ENCODE results near the gene HAUS6.

Gene HAUS6

GRCh38 chr9:19020886-19021455 is 81.7 kb downstream of the HAUS6 start:
- no peaks in the 10 kb centered on the region for H3K27me3 ChIP-seq
- H3K36me3 ChIP-seq: no peaks in the 10 kb centered on the region
- H3K9me3 ChIP-seq: no peaks in the 10 kb centered on the region
- H3K4me1 ChIP-seq: no peaks in the 10 kb centered on the region
- H3K4me3 ChIP-seq: no peak overlapping the region
- H3K27ac ChIP-seq: no peak overlapping the region
- H3K4me2 ChIP-seq: no peak overlapping the region
- no peak for TF ChIP-seq Cebpa-rat (IDR thresholded peaks at IDR 0.05)
- no peaks in the 10 kb centered on the region for H4K20me1 ChIP-seq
- H3K9ac ChIP-seq: no peak overlapping the region

GRCh38 chr9:19018201-19018600 is 84.5 kb downstream of the HAUS6 start:
- Histone ChIP-seq H3K4me1 (no peaks in the 10 kb centered on the region), H3K4me3 (no peak overlapping the region), H3K4me2 (no peak overlapping the region), H3K27me3 (no peaks in the 10 kb centered on the region), H3K27ac (no peak overlapping the region), H3K9me3 (no peaks in the 10 kb centered on the region), H3K36me3 (no peaks in the 10 kb centered on the region), H4K20me1 (no peaks in the 10 kb centered on the region), H3K9ac (no peak overlapping the region)
- no peak for TF ChIP-seq Cebpa-rat (IDR thresholded peaks at IDR 0.05)

GRCh38 chr9:19009391-19009965 is 93.2 kb downstream of the HAUS6 start:
- no peak for TF ChIP-seq Cebpa-rat (IDR thresholded peaks at IDR 0.05)
- Histone ChIP-seq H4K20me1 (no peaks in the 10 kb centered on the region), H3K36me3 (no peaks in the 10 kb centered on the region), H3K9ac (no peak overlapping the region), H3K27ac (no peak overlapping the region), H3K9me3 (peaks cover 2% of the 10 kb centered on the region; the same call in 1 of the 2 replicates), H3K4me1 (no peaks in the 10 kb centered on the region), H3K27me3 (no peaks in the 10 kb centered on the region), H3K4me2 (no peak overlapping the region), H3K4me3 (no peak overlapping the region)

Measured in BLaER1 (cell line).